ENCODE results near the gene SOX15. TPM values are rescaled to one million over a fixed set of nuclear protein-coding genes. Genes with fewer than 3 reads are reported as not detected.
A peak's percentile ranks its signal among the peaks of the same experiment; 100 is the strongest.

The SOX15 gene
- total RNA-seq, 1 donor from 2014 or later = not detected

DNA sequence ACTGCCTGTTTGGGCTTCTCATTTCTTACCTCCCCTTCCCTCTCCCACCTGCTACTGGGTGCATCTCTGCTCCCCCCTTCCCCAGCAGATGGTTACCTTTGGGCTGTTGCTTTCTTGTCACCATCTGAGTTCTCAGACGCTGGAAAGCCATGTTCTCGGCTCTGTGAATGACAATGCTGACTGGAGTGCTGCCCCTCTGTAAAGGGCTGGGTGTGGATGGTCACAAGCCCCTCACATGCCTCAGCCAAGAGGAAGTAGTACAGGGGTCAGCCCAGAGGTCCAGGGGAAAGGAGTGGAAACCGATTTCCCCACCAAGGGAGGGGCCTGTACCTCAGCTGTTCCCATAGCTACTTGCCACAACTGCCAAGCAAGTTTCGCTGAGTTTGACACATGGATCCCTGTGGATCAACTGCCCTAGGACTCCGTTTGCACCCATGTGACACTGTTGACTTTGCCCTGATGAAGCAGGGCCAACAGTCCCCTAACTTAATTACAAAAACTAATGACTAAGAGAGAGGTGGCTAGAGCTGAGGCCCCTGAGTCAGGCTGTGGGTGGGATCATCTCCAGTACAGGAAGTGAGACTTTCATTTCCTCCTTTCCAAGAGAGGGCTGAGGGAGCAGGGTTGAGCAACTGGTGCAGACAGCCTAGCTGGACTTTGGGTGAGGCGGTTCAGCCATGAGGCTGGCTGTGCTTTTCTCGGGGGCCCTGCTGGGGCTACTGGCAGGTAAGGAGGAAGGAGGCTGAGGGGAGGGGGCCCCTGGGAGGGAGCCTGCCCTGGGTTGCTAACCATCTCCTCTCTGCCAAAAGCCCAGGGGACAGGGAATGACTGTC lies 10.7 kb downstream of the SOX15 start, which contains the start of gene CD68:
Gene CD68, plus strand, starts transcription at position 638 of the 833 bp plus-strand sequence. Its CDS starts 40 bp downstream, at position 678.
- peak; percentile 85 to 92 for DNase-seq (ENCODE audit: low read depth in 2 of 2)

DNA sequence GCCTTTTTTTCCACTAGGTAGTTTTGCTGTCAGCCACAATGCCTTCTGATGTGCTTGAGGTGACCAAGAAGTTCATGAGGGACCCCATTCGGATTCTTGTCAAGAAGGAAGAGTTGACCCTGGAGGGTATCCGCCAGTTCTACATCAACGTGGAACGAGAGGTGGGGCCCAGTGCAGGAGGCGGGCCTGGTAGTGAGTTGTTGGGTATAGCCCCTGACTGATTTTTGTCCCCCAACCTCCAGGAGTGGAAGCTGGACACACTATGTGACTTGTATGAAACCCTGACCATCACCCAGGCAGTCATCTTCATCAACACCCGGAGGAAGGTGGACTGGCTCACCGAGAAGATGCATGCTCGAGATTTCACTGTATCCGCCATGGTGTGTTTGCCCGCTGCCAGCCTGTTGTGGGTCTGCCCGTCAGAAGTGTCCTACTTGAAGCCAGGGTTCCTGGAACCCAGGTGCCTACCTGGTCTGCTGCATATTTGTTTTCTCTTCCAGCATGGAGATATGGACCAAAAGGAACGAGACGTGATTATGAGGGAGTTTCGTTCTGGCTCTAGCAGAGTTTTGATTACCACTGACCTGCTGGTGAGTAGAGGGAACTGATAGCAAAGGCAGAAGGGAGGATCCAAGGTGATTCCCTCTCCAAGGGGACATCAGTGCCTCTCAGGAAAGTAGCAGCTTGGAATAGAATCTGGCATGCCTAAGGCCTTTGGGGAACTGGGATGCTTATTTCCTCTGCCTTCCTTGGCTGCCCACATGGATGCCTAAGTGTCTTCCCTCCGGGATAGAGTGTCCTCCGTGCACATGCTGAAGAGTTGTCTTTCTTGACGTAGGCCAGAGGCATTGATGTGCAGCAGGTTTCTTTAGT lies 12.3 kb downstream of the SOX15 start:
- no peak for DNase-seq (ENCODE audit: low read depth in 2 of 2)

DNA sequence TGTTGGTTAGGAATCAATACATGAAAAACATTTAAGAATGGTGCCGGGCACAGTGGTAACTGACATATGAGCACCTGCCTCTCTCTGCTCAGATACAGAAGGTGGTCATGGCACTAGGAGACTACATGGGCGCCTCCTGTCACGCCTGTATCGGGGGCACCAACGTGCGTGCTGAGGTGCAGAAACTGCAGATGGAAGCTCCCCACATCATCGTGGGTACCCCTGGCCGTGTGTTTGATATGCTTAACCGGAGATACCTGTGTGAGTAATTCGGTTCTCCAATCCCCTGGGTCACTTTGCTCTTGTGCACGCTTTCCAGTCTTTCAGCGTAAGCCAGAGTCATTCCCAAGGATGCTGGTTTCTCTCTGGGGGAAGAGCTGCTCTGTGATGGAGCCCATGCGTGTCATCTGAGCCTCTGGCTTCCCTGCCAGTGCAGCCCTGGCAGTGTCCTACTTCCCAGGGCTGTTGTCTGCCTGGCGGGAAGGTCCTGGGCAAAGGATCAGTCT lies 13.4 kb downstream of the SOX15 start:
- DNase-seq (ENCODE audit: low read depth in 2 of 2) = no peak

DNA sequence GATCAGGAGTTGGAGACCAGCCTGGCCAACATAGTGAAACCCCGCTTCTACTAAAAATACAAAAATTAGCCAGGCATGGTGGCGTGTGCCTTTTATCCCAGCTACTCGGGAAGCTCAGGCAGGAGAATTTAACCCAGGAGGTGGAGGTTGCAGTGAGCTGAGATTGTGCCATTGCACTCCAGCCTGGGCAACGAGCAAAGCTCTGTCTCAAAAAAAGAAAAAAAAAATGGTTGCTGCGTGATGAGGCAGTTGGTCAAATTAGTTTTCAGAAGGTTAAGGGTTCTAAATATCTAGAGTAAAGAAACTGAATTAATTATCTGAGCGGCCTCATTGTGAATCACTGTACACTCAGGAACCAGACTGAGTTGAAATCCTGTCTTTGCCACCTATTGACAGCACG lies 13.9 kb downstream of the SOX15 start:
- DNase-seq (ENCODE audit: low read depth in 2 of 2) = no peak

DNA sequence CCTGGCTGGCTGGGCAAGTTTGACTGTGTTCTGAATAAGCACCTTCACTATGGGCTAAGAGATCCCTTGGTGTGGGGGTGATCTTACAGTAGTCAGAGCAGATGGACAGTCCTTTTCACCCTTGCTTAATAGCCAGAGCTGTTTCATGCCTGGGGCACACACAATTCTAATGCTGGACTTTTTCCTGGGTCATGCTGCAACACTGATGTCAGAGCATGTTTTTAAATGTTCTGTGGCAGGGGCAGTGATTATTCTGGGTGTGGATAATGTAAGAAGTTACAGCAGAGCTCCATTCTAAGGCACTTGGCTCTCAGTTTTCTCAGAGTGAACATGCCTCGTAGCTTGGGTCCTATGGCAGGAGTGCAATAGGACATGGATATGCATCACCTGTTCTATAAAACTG lies 14.4 kb downstream of the SOX15 start:
- DNase-seq (ENCODE audit: low read depth in 2 of 2) = no peak

DNA sequence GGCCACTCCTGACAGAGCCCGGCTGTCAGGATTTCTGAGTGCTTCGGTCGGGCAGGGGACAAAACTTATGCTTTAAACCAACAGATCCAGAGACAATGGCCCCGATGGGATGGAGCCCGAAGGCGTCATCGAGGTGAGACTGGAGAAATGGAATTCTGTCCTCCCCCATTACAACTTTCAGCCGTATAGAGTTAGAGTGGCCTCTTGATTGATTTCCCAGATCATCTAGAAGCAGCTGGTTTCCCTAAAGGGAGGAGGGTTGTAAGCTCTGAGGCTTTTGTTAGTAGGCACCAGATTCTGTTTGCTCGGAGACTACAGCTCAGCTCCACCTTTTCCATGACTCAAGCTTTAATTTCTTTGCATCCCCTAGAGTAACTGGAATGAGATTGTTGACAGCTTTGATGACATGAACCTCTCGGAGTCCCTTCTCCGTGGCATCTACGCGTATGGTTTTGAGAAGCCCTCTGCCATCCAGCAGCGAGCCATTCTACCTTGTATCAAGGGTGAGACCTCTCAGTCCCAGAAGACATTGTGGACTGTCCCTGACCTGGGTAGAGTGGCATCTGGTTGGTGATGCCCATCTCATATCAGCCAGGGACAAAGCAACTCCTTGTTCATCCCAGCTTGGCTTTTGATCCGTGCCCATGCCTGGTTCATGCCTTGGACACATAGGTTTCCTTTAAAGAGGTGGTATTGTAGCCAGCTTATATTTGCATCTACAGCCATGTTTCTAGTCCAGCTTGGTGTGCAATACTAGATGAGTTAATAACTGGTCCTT lies 15.5 kb downstream of the SOX15 start:
- DNase-seq (ENCODE audit: low read depth in 2 of 2) = peak in 1 of 2 donors; percentile 23

DNA sequence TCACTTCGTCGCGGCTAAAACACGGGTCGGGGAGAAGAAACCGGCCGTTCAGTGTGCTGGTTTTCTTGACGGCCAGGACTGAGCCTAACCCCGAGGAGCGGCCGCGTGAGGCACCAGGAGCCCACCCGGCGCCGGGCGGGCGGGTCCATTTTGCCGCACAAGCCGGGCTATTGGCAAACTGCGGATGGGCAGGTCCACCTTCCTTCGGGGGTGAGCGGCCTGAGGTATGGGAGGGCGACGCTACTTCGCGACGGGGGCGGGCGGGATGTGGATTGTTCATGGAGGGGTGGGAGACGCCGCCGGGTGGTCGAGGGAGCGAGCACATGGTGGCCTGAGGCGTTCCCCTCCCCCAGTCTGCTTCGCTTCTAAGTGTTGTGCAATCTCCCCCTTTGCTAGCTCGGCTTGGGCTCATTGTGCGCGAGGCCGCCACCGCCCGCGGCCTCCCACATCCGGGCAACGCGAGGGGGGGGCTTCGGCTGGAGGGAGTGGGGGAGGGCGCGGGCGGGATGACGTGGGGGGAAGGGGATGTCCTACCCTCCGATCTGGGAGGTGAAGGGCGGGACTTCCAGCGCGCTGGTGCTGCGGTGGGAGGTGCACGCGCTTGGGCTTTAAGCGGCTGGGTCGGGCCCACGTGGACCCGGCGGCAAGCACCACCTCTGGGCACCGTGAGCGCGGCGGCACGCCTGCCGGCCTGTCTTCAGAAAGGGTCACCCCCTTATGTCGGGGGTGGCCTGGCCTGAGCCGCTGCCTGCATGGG lies 16.4 kb downstream of the SOX15 start:
- peak; percentile 95 to 97 for DNase-seq (ENCODE audit: low read depth in 2 of 2)

DNA sequence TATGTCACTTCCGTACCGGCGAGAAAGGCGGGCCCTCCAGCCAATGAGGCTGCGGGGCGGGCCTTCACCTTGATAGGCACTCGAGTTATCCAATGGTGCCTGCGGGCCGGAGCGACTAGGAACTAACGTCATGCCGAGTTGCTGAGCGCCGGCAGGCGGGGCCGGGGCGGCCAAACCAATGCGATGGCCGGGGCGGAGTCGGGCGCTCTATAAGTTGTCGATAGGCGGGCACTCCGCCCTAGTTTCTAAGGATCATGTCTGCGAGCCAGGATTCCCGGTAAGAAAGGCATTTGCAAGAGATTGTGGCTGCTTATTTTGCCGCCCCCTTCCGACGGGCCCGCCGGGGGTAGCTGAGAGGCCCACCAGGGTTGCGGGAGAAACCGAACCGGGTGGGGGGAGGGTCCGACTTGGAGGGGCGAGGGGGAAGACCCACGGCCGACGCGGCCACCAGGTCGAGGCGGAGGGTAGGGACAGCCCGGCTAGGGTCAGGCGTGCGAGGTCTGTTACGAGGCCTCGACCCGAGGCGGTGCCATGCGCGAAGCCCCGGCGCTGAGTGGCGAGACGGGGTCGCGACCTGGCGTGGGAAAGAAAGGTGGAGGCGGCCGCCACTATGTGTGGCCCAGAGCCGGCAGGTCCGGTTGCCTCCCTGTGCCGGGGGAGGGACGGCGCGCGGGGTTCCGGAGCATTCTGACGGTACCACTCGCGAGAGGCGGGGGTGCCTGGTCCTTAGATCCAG lies 17.1 kb downstream of the SOX15 start:
- peak; percentile 100 for DNase-seq (ENCODE audit: low read depth in 2 of 2)

DNA sequence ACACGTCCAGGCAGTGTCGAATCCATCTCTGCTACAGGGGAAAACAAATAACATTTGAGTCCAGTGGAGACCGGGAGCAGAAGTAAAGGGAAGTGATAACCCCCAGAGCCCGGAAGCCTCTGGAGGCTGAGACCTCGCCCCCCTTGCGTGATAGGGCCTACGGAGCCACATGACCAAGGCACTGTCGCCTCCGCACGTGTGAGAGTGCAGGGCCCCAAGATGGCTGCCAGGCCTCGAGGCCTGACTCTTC lies 17.6 kb downstream of the SOX15 start:
- no peak for DNase-seq (ENCODE audit: low read depth in 2 of 2)

DNA sequence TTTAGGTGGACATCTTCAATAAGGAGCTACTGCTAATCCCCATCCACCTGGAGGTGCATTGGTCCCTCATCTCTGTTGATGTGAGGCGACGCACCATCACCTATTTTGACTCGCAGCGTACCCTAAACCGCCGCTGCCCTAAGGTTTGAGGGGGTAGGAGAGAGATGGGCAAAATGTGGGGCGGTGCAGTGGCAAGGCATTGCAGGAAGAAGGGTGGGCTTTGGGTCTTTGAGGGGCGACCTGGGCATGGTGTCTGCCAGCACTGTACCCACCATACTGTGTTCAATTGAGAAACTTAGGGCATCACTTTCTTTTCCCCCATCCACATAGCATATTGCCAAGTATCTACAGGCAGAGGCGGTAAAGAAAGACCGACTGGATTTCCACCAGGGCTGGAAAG lies 19.5 kb downstream of the SOX15 start:
- DNase-seq (ENCODE audit: low read depth in 2 of 2) = no peak

DNA sequence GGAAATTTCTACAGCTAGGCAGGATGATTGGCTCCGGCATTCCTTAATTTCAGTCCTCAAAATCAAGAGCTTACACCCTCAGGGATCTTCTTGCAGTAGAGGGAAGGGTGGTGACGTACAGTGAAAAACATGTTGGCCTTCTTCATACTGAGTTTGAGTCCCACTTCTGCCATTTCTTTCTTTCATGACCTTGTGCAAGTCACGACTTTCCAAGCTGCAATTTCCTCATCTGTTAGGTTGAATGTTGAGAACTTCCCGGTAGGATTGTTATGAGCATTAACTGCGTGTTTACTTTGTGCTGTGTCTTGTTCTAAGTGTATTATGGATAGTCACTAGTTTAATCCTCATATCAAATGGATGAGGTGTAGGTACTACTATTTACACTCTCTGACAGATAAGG lies 20.3 kb downstream of the SOX15 start:
- DNase-seq (ENCODE audit: low read depth in 2 of 2) = no peak

DNA sequence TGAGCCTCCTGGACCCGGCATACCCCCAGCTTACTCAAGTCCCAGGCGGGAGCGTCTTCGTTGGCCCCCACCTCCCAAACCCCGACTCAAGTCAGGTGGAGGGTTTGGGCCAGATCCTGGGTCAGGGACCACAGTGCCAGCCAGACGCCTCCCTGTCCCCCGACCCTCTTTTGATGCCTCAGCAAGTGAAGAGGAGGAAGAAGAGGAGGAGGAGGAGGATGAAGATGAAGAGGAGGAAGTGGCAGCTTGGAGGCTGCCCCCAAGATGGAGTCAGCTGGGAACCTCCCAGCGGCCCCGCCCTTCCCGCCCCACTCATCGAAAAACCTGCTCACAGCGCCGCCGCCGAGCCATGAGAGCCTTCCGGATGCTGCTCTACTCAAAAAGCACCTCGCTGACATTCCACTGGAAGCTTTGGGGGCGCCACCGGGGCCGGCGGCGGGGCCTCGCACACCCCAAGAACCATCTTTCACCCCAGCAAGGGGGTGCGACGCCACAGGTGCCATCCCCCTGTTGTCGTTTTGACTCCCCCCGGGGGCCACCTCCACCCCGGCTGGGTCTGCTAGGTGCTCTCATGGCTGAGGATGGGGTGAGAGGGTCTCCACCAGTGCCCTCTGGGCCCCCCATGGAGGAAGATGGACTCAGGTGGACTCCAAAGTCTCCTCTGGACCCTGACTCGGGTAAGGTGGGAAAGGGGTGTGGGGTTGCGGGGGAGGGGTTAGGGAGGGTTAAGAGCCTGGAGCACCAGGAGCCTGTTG lies 26.6 kb downstream of the SOX15 start:
- no peak for DNase-seq (ENCODE audit: low read depth in 2 of 2)

DNA sequence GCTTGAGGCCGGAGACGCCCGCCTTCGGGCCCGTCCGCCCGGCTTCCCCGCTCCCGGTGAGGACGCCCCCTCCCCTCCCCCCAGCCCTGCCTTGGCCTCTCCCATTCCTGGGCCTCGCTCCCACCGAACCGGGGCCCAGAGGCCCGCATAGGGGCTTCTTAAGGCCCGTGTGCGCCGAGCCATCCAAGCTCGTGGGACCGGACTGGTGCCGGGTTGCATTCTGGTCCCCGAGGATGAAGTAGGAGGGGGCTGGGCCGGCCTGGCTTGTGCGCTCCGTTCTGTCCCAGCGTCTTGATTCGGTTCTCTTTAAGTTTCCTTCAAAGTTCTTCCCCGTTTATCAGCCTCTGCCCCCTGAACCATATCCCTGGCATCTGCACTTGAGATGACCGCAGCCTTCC lies 27.7 kb downstream of the SOX15 start:
- no peak for DNase-seq (ENCODE audit: low read depth in 2 of 2)

DNA sequence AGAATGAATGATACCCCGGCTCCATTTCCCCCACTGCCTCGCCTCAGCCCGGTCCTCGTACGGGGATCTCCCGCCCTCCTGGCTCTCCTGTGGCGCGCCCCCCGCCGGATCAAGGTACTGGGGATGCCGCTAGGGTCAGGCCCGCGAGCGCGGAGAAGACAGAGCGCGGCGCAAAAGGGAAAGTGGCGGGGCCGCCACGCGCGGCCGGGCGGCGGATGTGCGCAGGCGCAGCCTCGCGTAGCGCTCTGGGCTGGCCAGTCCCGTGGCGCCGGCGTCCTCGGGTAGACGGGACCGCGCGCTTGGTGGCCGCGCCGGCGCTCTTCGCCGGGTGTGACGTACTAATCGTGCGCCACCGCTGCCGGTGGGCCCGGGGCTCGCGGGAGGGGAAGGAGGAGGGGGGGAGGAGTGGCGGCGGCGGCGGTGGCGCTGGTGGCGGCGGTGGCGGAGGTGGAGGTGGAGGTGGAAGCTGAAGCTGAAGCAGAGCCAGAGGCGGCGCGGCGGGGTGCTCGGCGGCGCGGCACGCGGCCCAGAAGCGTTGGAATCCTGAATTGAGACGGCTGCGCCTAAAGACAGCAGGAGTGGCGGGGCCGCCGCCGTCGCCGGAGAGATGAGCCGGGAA lies 28.2 kb downstream of the SOX15 start, which contains the start of gene SENP3:
Gene SENP3, plus strand, starts transcription at position 331 of the 619 bp plus-strand sequence. CDS start 1,158 bp downstream, outside the sequence.
- DNase-seq (ENCODE audit: low read depth in 2 of 2) = peak; percentile 94 to 96

DNA sequence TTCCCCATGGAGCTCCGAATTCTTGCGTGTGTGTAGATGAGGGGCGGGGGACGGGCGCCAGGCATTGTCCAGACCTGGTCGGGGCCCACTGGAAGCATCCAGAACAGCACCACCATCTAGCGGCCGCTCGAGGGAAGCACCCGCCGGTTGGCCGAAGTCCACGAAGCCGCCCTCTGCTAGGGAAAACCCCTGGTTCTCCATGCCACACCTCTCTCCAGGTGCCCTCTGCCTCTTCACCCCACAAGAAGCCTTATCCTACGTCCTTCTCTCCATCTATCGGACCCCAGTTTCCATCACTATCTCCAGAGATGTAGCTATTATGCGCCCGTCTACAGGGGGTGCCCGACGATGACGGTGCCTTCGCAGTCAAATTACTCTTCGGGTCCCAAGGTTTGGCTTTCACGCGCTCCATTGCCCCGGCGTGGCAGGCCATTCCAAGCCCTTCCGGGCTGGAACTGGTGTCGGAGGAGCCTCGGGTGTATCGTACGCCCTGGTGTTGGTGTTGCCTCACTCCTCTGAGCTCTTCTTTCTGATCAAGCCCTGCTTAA lies 28.8 kb downstream of the SOX15 start:
- DNase-seq (ENCODE audit: low read depth in 2 of 2) = peak; percentile 87 to 90

DNA sequence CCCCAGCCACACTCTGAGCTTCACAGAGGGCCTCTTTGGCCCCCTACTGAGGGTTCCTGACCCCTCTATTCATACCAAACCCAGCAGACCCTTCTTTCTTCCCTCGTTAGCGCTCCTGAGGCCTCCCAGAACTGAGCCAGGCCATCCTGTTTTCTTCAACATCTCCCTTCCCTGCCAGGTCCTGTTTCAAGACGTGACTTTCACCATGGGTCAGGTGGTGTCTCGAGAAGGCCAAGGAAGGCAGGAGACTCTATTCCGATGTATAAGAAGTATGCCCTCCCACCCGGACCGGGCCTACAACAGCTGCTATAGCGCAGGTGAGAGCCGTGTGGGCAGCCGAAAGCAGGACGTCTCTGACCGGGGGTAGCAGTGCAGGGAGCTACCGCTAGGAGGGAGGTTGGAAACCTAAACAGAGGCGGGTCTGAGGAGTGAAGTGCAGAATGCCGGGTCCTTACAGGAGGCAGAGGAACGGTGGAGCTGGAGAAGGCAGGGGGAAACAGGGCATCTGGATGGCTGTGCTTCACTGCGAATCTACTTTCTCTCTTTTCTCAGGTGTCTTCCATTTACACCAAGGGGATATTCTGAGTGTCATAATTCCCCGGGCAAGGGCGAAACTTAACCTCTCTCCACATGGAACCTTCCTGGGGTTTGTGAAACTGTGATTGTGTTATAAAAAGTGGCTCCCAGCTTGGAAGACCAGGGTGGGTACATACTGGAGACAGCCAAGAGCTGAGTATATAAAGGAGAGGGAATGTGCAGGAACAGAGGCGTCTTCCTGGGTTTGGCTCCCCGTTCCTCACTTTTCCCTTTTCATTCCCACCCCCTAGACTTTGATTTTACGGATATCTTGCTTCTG lies 29.5 kb downstream of the SOX15 start:
- DNase-seq (ENCODE audit: low read depth in 2 of 2) = peak; percentile 58 to 63

DNA sequence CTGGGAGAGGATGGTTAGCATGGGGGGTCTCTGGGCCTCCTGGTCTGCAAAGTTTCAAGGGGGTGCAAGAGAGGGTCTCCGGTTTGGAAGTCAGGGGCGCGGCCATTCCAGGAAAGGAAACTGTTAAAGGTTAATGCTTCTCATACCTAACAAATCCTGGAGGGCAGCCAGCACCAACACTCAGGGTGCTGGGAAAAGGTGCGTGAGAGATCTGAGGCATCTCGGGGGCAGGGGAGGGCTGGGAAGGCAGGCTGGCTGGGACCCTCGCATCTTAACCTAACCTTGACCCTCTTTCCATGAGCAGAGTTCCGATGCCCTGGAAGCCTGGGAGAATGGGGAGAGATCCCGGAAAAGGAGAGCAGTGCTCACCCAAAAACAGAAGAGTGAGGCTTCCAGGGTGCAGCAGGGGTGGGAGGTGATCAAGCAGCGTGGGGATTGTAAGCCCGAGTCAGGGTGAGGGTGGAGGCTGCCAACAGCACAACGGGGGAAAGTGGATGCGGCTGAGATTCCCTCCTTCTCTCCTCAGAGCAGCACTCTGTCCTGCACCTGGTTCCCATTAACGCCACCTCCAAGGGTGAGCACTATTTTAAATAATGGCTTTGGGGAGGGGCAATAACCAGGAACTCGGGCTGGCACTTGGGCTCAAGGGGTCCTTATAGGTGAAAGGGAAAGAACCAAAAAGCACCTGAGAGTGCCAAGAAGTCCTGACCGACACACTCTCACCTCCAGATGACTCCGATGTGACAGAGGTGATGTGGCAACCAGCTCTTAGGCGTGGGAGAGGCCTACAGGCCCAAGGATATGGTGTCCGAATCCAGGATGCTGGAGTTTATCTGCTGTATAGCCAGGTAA lies 30.3 kb downstream of the SOX15 start:
- no peak for DNase-seq (ENCODE audit: low read depth in 2 of 2)

Measured in lung microvascular endothelial cell (primary cell).